Measurements from ENCODE around the gene C1orf87. TPM values are rescaled to one million over a fixed set of nuclear protein-coding genes. Genes with fewer than 3 reads are reported as not detected.

The C1orf87 gene
- total RNA-seq, 4 donors from 2014 or later: not detected

DNA sequence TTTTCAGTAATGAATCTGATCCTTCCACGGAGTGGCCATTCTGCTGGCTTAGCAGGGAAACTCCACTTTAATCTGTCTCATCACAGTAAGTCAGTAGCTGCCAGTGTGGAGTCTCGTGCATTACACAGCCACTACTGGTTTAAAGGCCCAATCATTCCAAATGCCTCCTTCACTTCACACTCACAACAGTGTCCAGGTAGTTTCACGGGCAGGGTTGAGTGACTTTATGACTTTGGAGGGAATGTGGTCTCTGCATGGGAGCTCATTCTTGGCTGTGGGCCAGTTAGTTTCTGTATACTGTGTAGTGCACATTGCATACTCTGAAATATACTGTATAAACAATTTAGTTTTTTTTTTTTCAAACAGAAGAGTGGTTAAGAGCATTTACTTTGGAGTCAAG lies 34.6 kb upstream of the C1orf87 start:
- TF ChIP-seq, protein P1, sequence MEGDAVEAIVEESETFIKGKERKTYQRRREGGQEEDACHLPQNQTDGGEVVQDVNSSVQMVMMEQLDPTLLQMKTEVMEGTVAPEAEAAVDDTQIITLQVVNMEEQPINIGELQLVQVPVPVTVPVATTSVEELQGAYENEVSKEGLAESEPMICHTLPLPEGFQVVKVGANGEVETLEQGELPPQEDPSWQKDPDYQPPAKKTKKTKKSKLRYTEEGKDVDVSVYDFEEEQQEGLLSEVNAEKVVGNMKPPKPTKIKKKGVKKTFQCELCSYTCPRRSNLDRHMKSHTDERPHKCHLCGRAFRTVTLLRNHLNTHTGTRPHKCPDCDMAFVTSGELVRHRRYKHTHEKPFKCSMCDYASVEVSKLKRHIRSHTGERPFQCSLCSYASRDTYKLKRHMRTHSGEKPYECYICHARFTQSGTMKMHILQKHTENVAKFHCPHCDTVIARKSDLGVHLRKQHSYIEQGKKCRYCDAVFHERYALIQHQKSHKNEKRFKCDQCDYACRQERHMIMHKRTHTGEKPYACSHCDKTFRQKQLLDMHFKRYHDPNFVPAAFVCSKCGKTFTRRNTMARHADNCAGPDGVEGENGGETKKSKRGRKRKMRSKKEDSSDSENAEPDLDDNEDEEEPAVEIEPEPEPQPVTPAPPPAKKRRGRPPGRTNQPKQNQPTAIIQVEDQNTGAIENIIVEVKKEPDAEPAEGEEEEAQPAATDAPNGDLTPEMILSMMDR (IDR thresholded peaks at IDR 0.05): no peak
- ATAC-seq (ENCODE audit: low FRiP score) (no peak), DNase-seq (ENCODE audit: low spot score) (no peak)

DNA sequence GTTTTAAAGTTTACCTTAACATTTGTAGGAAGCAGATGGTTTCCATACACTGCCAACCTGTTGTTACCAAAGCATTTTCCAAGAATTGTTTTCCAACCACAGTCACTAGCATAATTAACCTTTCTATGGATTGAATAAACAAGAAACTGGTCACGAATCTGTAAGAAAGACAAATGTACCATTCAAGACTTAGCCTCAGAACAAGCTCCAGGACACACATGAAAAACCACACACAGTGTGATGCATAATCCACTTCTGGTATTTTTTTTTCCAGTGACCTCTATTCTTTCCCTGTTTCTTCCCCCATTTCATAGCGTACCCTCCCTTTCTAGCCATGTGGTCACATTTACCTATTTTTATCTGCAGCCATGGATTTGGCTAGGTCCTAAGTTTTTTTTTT lies 29.6 kb upstream of the C1orf87 start:
- ATAC-seq (ENCODE audit: low FRiP score) (no peak), DNase-seq (ENCODE audit: low spot score) (no peak)
- TF ChIP-seq, protein P1 (IDR thresholded peaks at IDR 0.05): no peak

DNA sequence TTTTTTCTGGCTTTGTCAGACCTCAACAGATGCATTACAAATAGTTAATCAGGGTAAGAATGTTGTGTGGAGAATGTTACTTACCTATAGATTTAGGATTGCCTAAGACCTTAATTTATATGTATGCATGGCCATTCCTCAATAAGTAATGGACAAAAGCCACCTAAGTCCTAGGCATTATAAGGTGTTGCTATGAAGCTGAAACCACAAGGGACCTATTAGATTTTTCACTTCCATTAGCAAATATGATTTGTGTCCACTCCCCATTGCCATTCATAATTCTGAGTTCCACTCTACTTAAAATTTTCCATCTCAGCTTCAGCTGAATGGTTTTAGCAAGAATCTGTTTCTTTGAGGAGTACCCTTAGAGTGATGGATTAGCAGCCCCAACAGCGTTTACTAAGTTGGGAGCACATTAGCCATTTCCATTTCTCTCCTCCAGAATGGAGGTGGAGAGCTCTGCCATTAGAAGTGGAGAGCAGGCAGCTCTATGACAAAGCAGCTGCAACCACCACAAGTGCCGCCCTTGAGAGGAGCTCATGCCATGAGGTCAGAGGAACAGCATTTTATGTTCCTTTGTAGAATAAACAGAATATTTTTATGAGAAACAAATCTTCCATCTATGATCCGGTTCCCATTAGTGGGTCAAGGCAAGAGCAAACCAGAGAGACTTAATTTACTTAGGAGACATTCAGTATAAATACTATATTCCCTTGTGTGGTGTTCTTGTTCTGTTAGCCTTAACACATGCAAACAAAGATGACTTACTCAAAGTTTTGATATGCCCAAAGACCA lies 28.9 kb upstream of the C1orf87 start:
- ATAC-seq (ENCODE audit: low FRiP score) (no peak), DNase-seq (ENCODE audit: low spot score) (no peak)
- TF ChIP-seq, protein P1 (IDR thresholded peaks at IDR 0.05): no peak

DNA sequence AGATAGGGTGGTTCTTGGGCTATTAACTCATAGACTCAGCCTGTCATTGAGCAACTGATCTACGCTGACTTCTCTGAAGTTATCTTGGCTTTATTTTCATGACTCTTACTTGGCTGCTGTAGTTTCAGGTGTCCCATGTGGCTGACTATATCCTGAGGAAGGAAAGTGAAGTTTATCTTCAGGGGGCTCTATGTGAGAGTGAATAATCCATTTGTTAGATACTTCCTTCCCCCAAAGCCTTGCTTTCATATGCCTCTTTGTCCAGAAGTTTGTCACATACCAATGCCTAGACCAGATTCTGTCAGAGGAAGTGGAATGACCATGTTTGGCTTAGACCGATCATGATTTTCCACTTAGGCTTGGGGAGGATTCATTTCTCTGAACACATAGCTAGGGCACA lies 27.9 kb upstream of the C1orf87 start:
- TF ChIP-seq, protein P1 (IDR thresholded peaks at IDR 0.05): no peak
- ATAC-seq (ENCODE audit: low FRiP score) (no peak), DNase-seq (ENCODE audit: low spot score) (no peak)

DNA sequence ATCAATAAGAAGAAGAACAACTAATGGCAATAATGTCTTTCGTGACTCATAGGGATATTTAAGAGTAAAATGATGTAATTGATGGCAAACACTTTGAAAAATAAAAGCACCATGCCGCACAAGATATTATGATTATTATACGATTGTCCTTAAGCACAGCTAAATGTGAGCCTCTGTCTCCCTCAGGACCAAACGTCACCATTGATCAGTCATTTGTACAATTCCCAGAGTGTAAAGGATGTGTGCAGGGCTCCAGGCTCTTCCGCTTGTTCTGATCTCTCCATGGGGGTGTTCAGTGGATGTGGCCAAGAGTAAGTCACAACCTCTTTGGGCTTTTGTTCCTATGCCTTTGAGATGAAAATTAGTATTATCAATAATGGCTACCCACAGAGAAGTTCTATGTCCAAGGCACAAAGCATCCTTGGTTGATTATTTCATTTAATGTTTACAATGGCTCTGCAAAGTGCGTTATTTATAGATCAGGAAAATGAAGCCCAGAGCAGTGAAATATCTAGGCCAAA lies 17.7 kb upstream of the C1orf87 start:
- DNase-seq (ENCODE audit: low spot score) (no peak), ATAC-seq (ENCODE audit: low FRiP score) (no peak)
- TF ChIP-seq, protein P1 (IDR thresholded peaks at IDR 0.05): no peak

DNA sequence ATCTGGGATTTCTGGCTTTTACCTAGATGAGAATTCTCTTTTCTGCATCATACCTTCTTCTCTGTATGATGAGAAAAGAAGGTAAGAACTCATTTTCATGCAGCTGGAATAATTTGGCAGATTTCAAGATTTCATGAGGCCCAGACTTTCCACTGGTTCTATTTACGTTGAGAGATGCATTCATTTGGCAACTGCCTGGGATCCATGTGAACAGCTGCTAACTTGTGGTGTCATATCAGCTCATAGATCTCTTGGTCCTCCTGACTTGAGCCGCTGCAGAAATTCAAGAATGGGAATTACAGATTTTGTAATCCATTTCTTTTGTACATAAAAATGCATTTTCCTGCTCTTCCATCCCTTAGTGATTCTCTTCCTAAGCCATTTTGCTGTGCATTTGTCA lies 17.1 kb upstream of the C1orf87 start:
- DNase-seq (ENCODE audit: low spot score) (no peak), ATAC-seq (ENCODE audit: low FRiP score) (no peak)
- TF ChIP-seq, protein P1 (IDR thresholded peaks at IDR 0.05): no peak

DNA sequence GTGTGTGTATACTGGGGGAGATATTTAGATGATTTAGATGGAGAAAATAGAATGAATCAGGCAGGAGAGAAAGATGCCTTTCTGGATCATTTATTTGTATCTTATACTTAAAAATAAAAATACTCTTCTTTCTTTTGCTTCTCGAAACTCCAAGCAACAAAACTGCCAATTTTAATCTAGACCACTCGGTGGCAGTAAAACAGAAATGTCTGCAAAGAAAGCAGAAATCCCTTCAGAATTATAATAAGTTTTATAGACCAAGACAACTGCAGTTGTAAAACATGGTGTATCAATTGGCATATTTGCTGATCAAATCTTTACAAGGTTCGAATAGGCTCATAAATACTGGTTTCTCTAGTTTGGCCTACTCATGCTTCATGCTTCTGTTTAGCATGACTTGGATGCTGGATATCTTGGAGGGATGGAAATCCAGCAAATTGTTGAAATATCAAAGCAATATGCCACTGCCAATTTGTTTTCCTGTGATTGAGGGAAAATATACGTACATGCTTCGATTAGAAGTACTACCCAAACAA lies 15.1 kb upstream of the C1orf87 start:
- no peak for ATAC-seq (ENCODE audit: low FRiP score)
- TF ChIP-seq, protein P1 (IDR thresholded peaks at IDR 0.05): no peak
- DNase-seq (ENCODE audit: low spot score): no peak
